HG03108 (cell line): ENCODE data around the gene GRIP1.

Experiments used
- ATAC-seq: cut with Tn5 transposase; IDR thresholded peaks from one replicate; pipeline ENCODE4 v1.9.1; 2021; ENCODE audit warnings: moderate library complexity; ENCODE audit not compliant: unreplicated experiment

The GRIP1 gene

DNA sequence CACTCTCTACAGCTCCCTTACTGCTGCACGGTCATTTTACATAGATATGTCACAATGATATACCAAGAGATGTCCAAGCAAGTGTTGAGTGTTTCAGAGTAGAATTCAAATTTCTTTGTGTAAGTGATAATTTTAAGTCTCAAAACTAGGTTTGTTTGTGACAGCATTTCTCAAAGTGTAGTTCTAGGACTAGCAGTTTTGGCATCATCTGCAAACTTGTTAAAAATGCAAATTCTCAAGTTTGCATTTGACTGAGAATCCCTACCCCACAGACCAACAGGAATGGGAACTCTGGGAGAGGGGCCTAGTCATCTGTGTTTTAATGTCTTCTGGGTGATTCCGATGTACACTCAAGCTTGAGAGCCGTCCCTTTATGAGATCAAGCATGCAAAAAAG is 279.0 kb downstream of the GRIP1 start:
- no peak for ATAC-seq

DNA sequence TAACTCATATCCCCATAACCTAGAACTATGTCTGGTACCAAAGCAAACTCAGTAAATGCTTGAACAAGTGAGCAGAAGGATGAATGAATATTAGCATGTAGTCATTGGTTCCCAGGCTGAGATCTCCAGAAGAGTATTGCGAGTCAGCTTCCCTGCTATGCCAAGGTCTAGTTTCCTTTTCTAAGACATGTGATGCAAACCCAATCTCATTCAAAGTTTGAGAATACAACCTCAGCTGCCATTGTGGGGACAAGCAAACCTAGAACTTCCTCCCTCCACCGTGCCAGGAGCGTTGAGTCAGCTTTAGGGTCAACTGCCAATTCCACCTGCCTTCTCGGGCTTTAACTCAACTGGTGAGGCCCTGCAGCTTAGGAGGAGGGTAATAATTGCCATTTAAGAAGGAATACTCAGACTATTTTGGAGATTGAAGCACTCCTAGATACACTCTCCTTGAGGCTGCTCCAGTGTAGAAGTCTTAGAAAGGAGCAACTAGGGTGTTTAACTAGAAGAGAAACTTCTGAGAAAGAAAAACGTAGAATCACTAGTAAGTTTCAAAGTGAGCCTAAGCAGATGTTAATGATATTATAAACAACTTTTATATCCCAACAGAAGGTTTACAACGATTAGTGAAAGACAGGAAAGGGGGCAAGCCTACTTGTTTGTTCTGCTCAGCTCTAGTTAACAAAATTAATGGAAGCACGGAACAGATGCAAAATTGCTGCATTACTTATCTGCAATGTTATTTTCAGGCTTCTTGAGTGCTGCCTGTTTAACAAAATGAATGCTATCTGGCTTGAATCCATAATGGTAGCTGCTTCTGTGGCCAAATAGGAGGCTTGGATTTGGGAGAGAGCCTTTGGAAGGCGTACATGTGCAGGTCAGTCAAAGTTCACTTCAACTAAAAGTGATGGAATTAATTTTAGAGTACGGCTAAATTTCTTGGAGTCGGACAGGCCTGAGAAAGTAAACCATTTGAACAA is 279.7 kb downstream of the GRIP1 start:
- no peak for ATAC-seq

- no peak for ATAC-seq
These were observed 281.1 kb downstream of the GRIP1 start for GRCh38 chr12:66397574-66398290.

DNA sequence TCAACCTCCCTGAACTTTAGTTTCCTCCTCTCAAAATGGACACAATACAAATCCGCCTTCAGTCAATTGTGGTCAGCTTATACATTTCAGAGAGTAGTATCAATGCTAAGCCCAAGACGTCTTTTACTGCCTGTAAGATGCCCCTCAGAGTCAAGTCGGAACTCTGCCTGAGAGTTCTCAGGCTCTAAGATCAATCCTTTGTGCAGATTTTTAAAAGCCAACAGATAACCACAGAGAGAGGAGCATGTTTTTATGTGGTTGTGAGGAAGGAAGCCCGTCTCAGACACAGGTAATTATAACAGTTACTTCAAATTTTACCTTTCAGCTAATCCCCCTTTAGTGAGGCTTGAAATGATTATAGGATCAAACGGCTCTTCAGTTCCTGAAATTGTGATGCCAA is 285.0 kb downstream of the GRIP1 start:
- no peak for ATAC-seq

- no peak for ATAC-seq
These were observed 286.5 kb downstream of the GRIP1 start for GRCh38 chr12:66392266-66392915.

- no peak for ATAC-seq
These were observed 290.4 kb downstream of the GRIP1 start for GRCh38 chr12:66388517-66388916.

DNA sequence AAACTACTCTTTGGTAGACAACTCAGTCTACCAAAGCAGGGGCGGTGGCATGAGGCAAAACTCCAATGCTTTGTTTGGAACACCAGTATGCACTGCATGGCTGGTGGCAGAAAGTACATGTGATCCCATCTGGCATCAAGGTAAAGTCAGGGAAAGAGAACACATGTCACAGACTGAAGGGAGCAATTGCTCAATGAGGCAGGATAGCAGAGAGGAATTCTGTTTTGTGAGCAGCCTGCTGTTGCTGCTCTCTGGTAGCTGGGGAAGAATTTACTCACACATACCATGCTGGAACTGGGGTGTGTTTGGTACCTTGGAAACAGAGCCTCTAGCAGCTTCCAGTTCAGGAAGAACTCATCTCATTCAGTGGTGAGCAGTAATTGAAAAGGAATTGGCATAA is 291.8 kb downstream of the GRIP1 start:
- no peak for ATAC-seq

DNA sequence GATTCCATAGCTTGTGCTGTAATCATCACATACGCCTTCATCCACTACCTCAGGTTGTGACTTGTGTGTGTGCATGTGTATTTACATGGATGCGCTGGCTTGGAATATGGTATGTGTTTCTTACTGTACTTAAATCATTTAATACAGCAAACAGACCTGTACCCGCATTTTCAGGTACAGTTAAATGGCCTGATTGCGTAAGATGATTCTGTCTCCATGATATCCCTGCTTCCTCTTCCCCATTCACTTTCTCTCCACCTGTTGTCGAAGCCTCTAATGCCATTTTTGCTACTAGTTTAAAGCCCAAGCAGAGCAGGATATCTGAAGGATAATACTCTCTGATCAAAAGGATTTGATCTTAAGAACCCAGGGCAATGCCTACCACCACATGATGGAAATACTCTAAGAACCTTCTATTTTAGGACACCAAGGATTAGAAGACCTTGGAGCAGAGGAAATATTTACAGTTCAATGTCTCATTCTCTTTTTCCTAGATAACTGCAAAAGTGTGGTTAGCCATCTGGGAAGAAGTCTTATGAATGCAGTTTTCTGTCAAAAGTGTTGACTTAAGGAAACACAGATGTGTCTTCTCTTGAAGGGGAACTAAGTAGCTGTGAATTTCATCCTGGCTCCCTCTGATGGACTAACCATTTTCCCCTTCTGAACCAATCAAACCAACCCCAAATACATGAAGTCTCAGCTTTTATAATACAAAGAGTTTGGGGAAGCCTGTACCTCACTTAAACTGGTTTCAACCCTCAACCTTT is 297.9 kb downstream of the GRIP1 start:
- ATAC-seq = no peak

DNA sequence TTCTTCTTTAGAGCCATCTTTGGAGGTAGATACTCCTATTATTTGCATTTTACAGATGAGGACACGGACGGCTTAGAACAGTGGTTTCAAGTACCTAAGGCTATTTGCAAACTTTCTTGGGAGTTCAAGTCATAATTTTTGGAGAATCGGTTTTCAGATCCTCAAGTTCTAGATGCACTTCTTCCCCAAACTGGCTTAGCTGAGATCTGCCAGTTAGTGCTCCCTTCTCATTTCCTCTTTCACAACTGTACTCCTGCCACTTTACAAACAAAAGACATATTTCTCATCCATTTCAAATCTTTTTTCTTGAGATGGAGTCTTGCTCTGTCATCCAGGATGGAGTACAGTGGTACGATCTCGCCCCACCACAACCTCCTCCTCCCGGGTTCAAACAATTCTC is 299.3 kb downstream of the GRIP1 start:
- no peak for ATAC-seq

GRCh38 chr12:66375560-66375959 is 303.3 kb downstream of the GRIP1 start:
- ATAC-seq = no peak

DNA sequence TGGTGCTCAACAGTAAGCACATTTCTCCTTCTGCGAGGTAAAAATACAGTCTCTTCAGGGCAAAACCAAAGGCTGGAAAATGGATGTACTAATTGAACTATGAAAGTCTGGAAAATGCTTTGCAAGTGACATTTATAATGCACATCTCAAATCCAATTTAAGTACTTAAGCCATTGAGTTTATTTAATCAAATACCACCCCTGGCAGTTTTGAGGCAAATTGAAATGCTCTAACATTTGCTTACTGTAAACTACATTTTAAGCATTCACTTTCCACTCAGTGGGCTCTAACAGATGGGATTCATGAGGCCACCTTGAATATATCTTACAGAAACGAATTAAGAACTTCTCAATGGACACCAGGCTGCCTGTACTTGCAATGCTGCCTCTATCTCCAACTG is 306.9 kb downstream of the GRIP1 start:
- no peak for ATAC-seq

- ATAC-seq = no peak
These were observed 311.7 kb downstream of the GRIP1 start for GRCh38 chr12:66367015-66367667.

- no peak for ATAC-seq
These were observed 313.0 kb downstream of the GRIP1 start for GRCh38 chr12:66365718-66366490.

DNA sequence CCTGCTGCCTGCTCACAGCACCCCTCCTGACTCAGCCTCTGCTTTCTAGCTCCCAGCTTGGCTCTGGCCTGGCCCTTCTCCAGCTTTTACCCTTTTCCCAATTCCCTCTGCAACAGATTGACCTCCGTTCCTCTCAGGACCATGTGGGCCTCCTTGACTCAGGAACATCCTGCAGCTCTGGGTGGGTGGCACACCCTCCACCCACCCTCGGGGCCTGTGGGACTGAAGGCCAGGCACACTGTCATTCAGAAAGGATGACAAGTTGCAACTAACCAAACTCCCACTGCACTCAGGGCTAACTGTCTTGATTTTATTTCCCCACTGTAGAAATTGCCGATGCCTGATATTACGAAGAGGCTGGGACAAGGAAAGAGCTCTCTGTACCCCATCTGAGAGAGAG is 317.2 kb downstream of the GRIP1 start:
- ATAC-seq = no peak

- no peak for ATAC-seq
These were observed 319.6 kb downstream of the GRIP1 start for GRCh38 chr12:66359300-66359699.

- ATAC-seq = no peak
These were observed 324.6 kb downstream of the GRIP1 start for GRCh38 chr12:66354291-66354690.

DNA sequence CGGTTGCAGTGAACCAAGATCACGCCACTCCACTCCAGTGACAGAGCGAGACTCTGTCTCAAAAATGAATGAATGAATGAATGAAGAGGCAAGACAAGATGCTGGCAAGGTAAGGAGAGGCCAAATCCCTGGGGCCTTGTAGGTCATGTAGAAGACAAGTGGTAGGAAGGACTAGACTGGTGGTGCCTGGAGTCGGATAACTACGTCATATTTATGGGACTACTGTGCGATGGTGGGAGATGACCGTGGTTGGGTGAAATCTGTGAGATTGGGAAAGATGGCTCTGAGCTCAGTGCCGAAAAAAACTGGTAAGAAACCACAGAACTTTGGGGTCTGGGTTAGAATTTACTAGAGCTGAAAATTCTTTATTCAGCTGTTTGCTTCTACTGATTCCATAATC is 326.0 kb downstream of the GRIP1 start:
- no peak for ATAC-seq

- no peak for ATAC-seq
These were observed 326.7 kb downstream of the GRIP1 start for GRCh38 chr12:66352197-66352596.

DNA sequence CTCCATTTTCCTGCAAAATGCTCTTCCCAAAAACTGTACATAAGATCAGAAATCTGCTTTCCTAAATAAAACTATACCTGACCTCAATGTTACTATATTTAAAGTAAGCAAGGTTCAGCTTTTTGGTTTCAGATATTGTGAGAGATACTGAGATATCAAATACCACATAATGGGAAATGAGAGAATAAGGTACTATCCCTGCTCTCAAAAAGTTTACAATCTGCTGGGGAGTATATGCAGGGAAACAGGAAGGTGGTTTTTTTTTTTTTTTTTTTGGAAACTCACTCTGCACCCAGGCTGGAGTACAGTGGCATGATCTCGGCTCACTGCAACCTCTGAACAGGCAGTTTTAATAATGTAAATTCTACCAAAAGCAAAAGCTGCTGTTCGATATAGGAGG is 327.6 kb downstream of the GRIP1 start:
- no peak for ATAC-seq

- no peak for ATAC-seq
These were observed 332.9 kb downstream of the GRIP1 start for GRCh38 chr12:66345956-66346355.
